GM12875 (cell line): ENCODE measurements around the gene CCM2L.

ENCODE experiments used
- H3K4me3 ChIP-seq: one replicate; pipeline ENCODE4 v1.5.1; 2011; ENCODE audit warnings: low read depth, low read length, control low read depth
- CTCF ChIP-seq: IDR thresholded peaks from 2 replicates; pipeline ENCODE4 v1.5.1; 2011; ENCODE audit warnings: low read depth, mild to moderate bottlenecking, control low read depth, inconsistent platforms, low read length, moderate library complexity, borderline replicate concordance; ENCODE audit not compliant: insufficient read depth

The CCM2L gene

GRCh38 chr20:32069711-32070110, 59.5 kb downstream of the CCM2L start:
- no peak overlapping the region for H3K4me3 ChIP-seq
- no peak for TF ChIP-seq CTCF

- no peak overlapping the region for H3K4me3 ChIP-seq
- TF ChIP-seq CTCF = no peak
Observed at GRCh38 chr20:32070282-32070681, 60.0 kb downstream of the CCM2L start.

GRCh38 chr20:32070690-32071213, 60.5 kb downstream of the CCM2L start:
- TF ChIP-seq CTCF = no peak
- H3K4me3 ChIP-seq = no peak overlapping the region

GRCh38 chr20:32071395-32072167, 61.3 kb downstream of the CCM2L start:
- H3K4me3 ChIP-seq = no peak overlapping the region
- no peak for TF ChIP-seq CTCF

- no peak for TF ChIP-seq CTCF
- H3K4me3 ChIP-seq = no peak overlapping the region
Observed at GRCh38 chr20:32072168-32072750, 62.0 kb downstream of the CCM2L start.

- H3K4me3 ChIP-seq = no peak overlapping the region
- no peak for TF ChIP-seq CTCF
Observed at GRCh38 chr20:32075534-32075933, 65.3 kb downstream of the CCM2L start.

GRCh38 chr20:32077190-32077589, 67.0 kb downstream of the CCM2L start:
- no peak for TF ChIP-seq CTCF
- H3K4me3 ChIP-seq = no peak overlapping the region
